Fibroblast of the conjunctiva (primary cell): Measurements from ENCODE around the gene CDH23.

Source experiments
- DNase-seq: peaks from one replicate; pipeline ENCODE4 v3.0.0-alpha.2; 2010; ENCODE audit warnings: low read depth

Gene CDH23

GRCh38 chr10:71708897-71709882 lies 312.5 kb downstream of the CDH23 start:
- DNase-seq = no peak

- no peak for DNase-seq
These were observed 313.8 kb downstream of the CDH23 start for GRCh38 chr10:71710519-71710918.

GRCh38 chr10:71711052-71711623 lies 314.4 kb downstream of the CDH23 start:
- no peak for DNase-seq

GRCh38 chr10:71712170-71712569 lies 315.4 kb downstream of the CDH23 start:
- no peak for DNase-seq

GRCh38 chr10:71712572-71713134 lies 315.9 kb downstream of the CDH23 start:
- no peak for DNase-seq

GRCh38 chr10:71713135-71714030 lies 316.7 kb downstream of the CDH23 start:
- peak; percentile 79 for DNase-seq

GRCh38 chr10:71714031-71714410 lies 317.3 kb downstream of the CDH23 start:
- DNase-seq = no peak

GRCh38 chr10:71714592-71714991 lies 317.9 kb downstream of the CDH23 start:
- no peak for DNase-seq

GRCh38 chr10:71715026-71715425 lies 318.3 kb downstream of the CDH23 start:
- DNase-seq = no peak

GRCh38 chr10:71715860-71716259 lies 319.1 kb downstream of the CDH23 start:
- DNase-seq = no peak

GRCh38 chr10:71716426-71716825 lies 319.7 kb downstream of the CDH23 start:
- no peak for DNase-seq

GRCh38 chr10:71717056-71717455 lies 320.3 kb downstream of the CDH23 start:
- DNase-seq = no peak

GRCh38 chr10:71717551-71717951 lies 320.8 kb downstream of the CDH23 start:
- no peak for DNase-seq

- no peak for DNase-seq
These were observed 321.5 kb downstream of the CDH23 start for GRCh38 chr10:71718165-71718698.

GRCh38 chr10:71719042-71719441 lies 322.3 kb downstream of the CDH23 start:
- DNase-seq = no peak

- no peak for DNase-seq
These were observed 322.9 kb downstream of the CDH23 start, which contains the start of gene C10orf105 for GRCh38 chr10:71719464-71720201. Gene C10orf105, minus strand, starts transcription at chr10:71719778. Its CDS starts 3,441 bp downstream, at chr10:71716337.

- no peak for DNase-seq
These were observed 323.6 kb downstream of the CDH23 start for GRCh38 chr10:71720288-71720687.

- no peak for DNase-seq
These were observed 324.6 kb downstream of the CDH23 start for GRCh38 chr10:71721313-71721712.

GRCh38 chr10:71722849-71723248 lies 326.1 kb downstream of the CDH23 start:
- DNase-seq = no peak

GRCh38 chr10:71723311-71723710 lies 326.6 kb downstream of the CDH23 start:
- DNase-seq = no peak

GRCh38 chr10:71724539-71724938 lies 327.8 kb downstream of the CDH23 start:
- DNase-seq = no peak
